Prostate gland (tissue), 2 donors: ENCODE data around the gene SERPINA1.

Experiments
- POLR2A ChIP-seq: fragments of 450-650 bp; IDR thresholded peaks from one replicate; pipeline ENCODE4 v1.6.1; 2016; ENCODE audit warnings: antibody characterized with exemption, mild to moderate bottlenecking
- TF ChIP-seq, protein P1 (sequence below), 4 experiments: fragments of 200-600 bp in 2 of 4; fragments of 450-650 bp in 2 of 4; sonication (generic) in 2 of 4; IDR thresholded peaks; 1 replicate in 3 of 4; 2 replicates in 1 of 4; pipeline ENCODE4 v1.5.1; 2016 to 2019; ENCODE audit warnings: antibody characterized with exemption in 4 of 4, mild to moderate bottlenecking in 2 of 4, moderate library complexity in 2 of 4

DNA sequence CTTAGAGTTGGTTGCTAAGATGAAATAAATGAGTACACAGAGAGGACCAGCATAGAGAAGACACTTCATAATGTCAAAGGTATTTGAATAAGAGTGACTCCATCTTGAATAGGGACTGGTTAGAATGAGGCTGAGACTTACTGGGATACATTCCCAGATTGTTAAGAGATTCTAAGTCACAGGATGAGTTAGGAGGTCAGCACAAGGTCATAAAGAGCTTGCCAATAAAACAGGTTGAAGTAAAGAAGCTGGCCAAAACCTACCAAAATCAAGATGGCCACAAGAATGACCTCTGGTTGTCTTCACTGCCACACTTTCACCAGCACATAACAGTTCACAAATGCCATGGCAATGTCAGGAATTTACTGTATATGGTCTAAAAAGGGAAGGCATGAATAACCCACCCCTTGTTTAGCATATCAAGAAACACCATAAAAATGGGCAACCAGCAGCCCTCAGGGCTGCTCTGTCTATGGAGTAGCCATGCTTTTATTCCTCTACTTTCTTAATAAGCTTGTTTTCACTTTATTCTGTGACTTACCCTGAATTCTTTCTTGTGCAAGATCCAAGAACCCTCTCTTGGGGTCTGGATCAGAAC, 8.3 kb upstream of the SERPINA1 start:
- no peak for TF ChIP-seq POLR2A
- TF ChIP-seq, protein P1, sequence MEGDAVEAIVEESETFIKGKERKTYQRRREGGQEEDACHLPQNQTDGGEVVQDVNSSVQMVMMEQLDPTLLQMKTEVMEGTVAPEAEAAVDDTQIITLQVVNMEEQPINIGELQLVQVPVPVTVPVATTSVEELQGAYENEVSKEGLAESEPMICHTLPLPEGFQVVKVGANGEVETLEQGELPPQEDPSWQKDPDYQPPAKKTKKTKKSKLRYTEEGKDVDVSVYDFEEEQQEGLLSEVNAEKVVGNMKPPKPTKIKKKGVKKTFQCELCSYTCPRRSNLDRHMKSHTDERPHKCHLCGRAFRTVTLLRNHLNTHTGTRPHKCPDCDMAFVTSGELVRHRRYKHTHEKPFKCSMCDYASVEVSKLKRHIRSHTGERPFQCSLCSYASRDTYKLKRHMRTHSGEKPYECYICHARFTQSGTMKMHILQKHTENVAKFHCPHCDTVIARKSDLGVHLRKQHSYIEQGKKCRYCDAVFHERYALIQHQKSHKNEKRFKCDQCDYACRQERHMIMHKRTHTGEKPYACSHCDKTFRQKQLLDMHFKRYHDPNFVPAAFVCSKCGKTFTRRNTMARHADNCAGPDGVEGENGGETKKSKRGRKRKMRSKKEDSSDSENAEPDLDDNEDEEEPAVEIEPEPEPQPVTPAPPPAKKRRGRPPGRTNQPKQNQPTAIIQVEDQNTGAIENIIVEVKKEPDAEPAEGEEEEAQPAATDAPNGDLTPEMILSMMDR (IDR thresholded peaks at IDR 0.05), result no peak
